T-helper 1 cell treated with Interleukin-12 subunit alpha and Interleukin-12 subunit beta and Interleukin-4 antibody, amounts not matched to agents 30 μg/mL and 1 μg/mL, for 36 hours (primary cell): ENCODE measurements around the gene KDM4D.

Source experiments
- H3K27ac Mint-ChIP-seq: one replicate; pipeline ENCODE4 v1.8.0; 2021; ENCODE audit warnings: mild to moderate bottlenecking, mixed read lengths
- H3K27me3 Mint-ChIP-seq: one replicate; pipeline ENCODE4 v1.8.0; 2021; ENCODE audit warnings: low read depth, mixed read lengths
- H3K36me3 Mint-ChIP-seq: one replicate; pipeline ENCODE4 v1.8.0; 2021; ENCODE audit warnings: low read depth, mixed read lengths
- H3K4me1 Mint-ChIP-seq: one replicate; pipeline ENCODE4 v1.8.0; 2021; ENCODE audit warnings: low read depth, mixed read lengths
- H3K4me3 Mint-ChIP-seq: one replicate; pipeline ENCODE4 v1.8.0; 2021; ENCODE audit warnings: mild to moderate bottlenecking, moderate library complexity, mixed read lengths
- H3K9me3 Mint-ChIP-seq: one replicate; pipeline ENCODE4 v1.8.0; 2021; ENCODE audit warnings: mixed read lengths

KDM4D gene

GRCh38 chr11:94938095-94939055 lies 35.1 kb upstream of the KDM4D start:
- H3K36me3 Mint-ChIP-seq = no peaks in the 10 kb centered on the region
- H3K4me1 Mint-ChIP-seq = peaks cover 15% of the 10 kb centered on the region
- no peak overlapping the region for H3K4me3 Mint-ChIP-seq
- peaks cover 4% of the 10 kb centered on the region for H3K27me3 Mint-ChIP-seq
- no peak overlapping the region for H3K27ac Mint-ChIP-seq
- H3K9me3 Mint-ChIP-seq = no peaks in the 10 kb centered on the region

- peaks cover 4% of the 10 kb centered on the region for H3K27me3 Mint-ChIP-seq
These were observed 34.2 kb upstream of the KDM4D start for GRCh38 chr11:94939346-94939745.

GRCh38 chr11:94941131-94941530 lies 32.4 kb upstream of the KDM4D start:
- Mint-ChIP-seq H3K4me3 (no peak overlapping the region), H3K27me3 (peaks cover 7% of the 10 kb centered on the region), H3K27ac (no peak overlapping the region), H3K4me1 (no peaks in the 10 kb centered on the region), H3K36me3 (no peaks in the 10 kb centered on the region), H3K9me3 (no peaks in the 10 kb centered on the region)

More at GRCh38 chr11:94939346-94939745, 34.2 kb upstream of the KDM4D start:
- H3K36me3 Mint-ChIP-seq = no peaks in the 10 kb centered on the region
- no peaks in the 10 kb centered on the region for H3K9me3 Mint-ChIP-seq
- H3K4me3 Mint-ChIP-seq = no peak overlapping the region
- no peak overlapping the region for H3K27ac Mint-ChIP-seq
- H3K4me1 Mint-ChIP-seq = peaks cover 7% of the 10 kb centered on the region

GRCh38 chr11:94946812-94947211 lies 26.7 kb upstream of the KDM4D start:
- Mint-ChIP-seq H3K27ac (no peak overlapping the region), H3K36me3 (no peaks in the 10 kb centered on the region), H3K4me1 (no peaks in the 10 kb centered on the region), H3K27me3 (peaks cover 8% of the 10 kb centered on the region), H3K4me3 (no peak overlapping the region), H3K9me3 (no peaks in the 10 kb centered on the region)

DNA sequence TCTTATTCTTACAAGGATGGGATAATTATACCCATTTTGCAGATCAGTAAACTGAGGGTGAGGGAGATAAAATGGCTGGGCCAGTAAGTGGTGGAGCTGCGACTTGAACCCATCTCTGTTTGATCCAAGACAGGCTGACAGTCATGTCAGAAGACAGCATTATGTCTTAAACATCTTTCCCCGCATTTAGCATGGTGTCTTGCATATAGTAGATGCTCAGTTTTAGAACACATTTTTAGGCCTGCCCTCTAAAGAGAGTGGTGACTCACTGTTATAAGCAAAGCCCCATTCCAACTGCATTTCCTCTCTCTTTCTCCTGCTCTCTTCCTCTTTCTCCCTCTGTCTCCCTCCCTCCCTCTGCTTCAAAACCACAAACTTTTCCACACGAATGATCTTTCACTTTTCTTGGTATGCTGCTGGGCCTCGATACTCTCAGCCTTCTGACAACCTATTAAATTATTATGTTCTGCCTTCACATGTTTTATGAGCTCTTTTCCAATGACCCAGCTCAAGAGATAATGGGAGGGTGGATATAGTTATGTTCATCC lies 25.4 kb upstream of the KDM4D start:
- Mint-ChIP-seq H3K27ac (no peak overlapping the region), H3K36me3 (no peaks in the 10 kb centered on the region), H3K4me3 (no peak overlapping the region), H3K4me1 (no peaks in the 10 kb centered on the region), H3K9me3 (no peaks in the 10 kb centered on the region), H3K27me3 (peaks cover 9% of the 10 kb centered on the region)

DNA sequence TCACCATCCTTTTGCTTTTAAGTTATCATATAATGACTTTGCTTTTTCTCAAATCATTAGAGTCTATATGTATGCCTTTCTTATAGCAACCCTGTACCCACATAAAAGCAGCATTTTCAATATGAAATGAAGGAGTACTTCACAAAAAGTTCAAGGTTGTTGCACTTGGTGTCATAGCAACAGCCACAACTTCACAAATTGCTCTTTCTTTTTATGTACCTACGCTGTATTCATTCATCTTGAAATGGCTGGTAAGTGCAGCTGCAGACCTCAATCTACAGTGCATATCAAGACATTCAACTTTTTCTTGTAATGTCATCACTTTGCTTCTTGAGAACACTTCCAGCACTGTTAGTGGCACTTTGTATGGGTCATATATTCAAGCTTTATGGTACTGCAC lies 18.8 kb upstream of the KDM4D start:
- Mint-ChIP-seq H3K9me3 (no peaks in the 10 kb centered on the region), H3K4me1 (no peaks in the 10 kb centered on the region), H3K27ac (no peak overlapping the region), H3K36me3 (no peaks in the 10 kb centered on the region), H3K4me3 (no peak overlapping the region), H3K27me3 (peaks cover 19% of the 10 kb centered on the region)

DNA sequence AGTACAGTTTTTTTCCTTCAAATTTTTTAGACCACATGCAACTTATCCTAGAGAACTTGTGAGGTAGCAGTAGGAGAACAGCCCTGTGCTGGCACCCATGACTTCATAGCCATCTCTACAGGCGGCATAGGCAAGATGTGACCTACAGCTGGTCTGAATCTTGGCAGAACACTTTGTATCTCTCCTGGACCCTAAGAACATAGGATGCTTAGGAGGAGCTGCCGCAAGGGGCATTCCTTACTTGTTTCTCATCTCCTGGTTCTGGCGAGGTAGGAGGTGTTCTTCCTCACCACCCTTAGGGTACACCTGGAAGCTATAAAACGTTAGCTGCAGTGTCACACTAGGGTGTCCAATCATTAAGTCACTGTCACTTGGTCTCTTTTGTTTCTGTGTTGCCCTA lies 16.5 kb upstream of the KDM4D start:
- Mint-ChIP-seq H3K9me3 (no peaks in the 10 kb centered on the region), H3K4me3 (no peak overlapping the region), H3K36me3 (peaks cover 6% of the 10 kb centered on the region), H3K27me3 (peaks cover 15% of the 10 kb centered on the region), H3K27ac (no peak overlapping the region), H3K4me1 (no peaks in the 10 kb centered on the region)

DNA sequence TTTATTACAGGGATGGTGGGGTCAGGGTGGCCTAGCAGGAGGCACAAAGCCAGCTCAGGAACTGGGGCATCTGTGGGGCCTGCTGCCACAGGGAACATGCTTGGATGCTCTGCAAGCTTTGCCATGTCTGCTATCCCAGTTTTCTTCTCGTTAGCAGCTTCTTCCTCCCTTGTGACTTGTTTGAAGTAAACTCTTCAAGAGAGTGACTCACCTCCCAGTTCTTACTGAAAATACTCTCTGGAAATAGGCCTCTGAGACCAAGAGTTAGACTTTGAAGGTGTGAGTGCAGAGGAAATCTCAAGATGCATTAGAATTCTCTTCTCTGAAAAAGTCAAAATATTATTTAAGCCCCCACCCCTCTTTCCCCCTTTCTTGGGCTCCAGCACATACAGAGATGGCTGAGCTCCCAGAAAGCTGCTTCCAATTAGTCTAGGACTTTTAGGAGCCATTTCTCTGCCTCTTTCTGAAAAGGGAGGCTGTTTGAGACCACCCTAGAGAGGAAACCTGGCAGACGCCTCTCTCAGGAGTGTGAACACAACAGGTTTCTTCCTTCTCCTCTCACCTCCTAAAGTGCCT lies 15.3 kb upstream of the KDM4D start:
- H3K27ac Mint-ChIP-seq = no peak overlapping the region

DNA sequence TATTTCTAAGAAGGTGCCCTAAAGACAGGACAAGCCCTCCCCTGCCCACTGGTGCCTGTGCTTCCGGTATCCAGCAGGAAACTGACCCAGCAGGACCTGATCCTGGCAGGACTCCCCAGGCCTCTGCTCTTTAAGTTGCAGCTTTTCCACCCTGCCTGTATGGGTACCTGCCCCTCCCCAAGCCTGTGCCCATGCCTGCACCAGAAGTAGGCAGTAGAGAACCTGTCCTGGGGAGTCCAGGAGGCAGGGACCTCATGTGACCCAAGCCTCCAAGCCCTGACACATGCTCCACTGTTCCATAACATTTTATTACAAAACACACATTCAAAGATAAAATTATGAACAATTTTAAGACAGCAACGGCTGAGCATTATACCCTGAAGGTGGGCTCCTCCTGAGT lies 14.3 kb upstream of the KDM4D start:
- Mint-ChIP-seq H3K4me1 (no peaks in the 10 kb centered on the region), H3K9me3 (no peaks in the 10 kb centered on the region), H3K4me3 (no peak overlapping the region), H3K36me3 (peaks cover 19% of the 10 kb centered on the region), H3K27ac (no peak overlapping the region), H3K27me3 (peaks cover 6% of the 10 kb centered on the region)

More for the DNA sequence above, 15.3 kb upstream of the KDM4D start:
- Mint-ChIP-seq H3K36me3 (peaks cover 14% of the 10 kb centered on the region), H3K9me3 (no peaks in the 10 kb centered on the region), H3K4me3 (no peak overlapping the region), H3K4me1 (no peaks in the 10 kb centered on the region), H3K27me3 (peaks cover 13% of the 10 kb centered on the region)

GRCh38 chr11:94960488-94960887 lies 13.0 kb upstream of the KDM4D start:
- Mint-ChIP-seq H3K36me3 (peaks cover 29% of the 10 kb centered on the region), H3K27ac (no peak overlapping the region), H3K27me3 (no peaks in the 10 kb centered on the region), H3K4me3 (no peak overlapping the region), H3K9me3 (no peaks in the 10 kb centered on the region), H3K4me1 (no peaks in the 10 kb centered on the region)

GRCh38 chr11:94961255-94961654 lies 12.3 kb upstream of the KDM4D start:
- H3K4me3 Mint-ChIP-seq = no peak overlapping the region
- no peaks in the 10 kb centered on the region for H3K27me3 Mint-ChIP-seq
- H3K36me3 Mint-ChIP-seq = peaks cover 36% of the 10 kb centered on the region
- H3K4me1 Mint-ChIP-seq = no peaks in the 10 kb centered on the region
- H3K9me3 Mint-ChIP-seq = no peaks in the 10 kb centered on the region
- no peak overlapping the region for H3K27ac Mint-ChIP-seq

- Mint-ChIP-seq H3K9me3 (no peaks in the 10 kb centered on the region), H3K27me3 (no peaks in the 10 kb centered on the region), H3K4me3 (no peak overlapping the region), H3K4me1 (peaks cover 5% of the 10 kb centered on the region), H3K36me3 (peaks cover 57% of the 10 kb centered on the region), H3K27ac (peak overlapping the region; percentile 11)
These were observed 8.6 kb upstream of the KDM4D start for GRCh38 chr11:94964934-94965333.

DNA sequence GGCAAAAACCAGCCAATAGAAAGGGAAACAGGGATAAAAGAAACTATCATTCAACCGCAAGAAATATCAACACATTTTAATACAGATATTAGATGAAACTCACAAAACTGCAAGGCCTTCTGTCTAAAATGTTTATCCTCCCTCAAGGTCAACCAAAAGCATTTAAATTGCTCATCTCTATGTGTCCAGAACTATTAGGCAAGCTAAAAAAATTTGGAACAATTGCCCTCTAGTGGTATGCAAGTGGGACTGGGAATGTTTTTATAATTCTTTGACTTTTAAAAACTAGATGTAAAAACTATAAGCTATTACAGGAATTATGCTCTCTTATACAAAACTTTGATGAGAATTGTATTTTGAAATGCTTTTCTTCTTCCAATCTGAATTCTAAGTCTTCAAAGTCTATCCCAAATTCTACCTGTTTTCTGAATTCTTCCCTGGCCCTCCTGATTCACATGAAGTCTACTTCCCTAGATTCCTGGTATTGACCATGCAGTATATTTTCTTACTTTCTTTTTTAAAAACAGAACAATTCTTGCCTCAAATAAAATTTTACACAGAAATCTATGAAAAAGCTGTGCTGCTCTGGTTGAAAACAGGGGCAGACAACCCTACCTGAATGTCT lies 5.1 kb upstream of the KDM4D start:
- Mint-ChIP-seq H3K36me3 (peaks cover 54% of the 10 kb centered on the region), H3K27ac (no peak overlapping the region), H3K4me1 (peaks cover 14% of the 10 kb centered on the region), H3K9me3 (no peaks in the 10 kb centered on the region), H3K4me3 (no peak overlapping the region), H3K27me3 (no peaks in the 10 kb centered on the region)

DNA sequence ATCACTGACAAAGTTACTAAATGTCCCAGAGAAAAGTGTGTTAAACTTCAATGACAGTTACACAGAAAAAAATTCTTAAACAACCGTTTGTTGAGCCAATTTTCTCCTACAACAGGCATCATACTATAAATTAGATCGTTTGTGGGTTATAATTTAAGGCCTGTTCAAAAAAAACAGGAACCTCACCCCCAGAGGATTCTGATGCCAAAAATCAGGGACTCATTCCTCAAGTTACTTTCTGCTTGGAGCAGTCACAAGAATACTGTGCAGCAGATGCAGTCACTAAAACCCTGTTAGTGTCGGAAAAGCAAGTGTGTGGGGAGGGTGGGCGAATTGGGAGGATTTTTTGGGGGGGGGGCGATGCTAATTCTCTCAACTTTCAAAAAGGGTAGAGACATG lies 810 bp upstream of the KDM4D start:
- Mint-ChIP-seq H3K27me3 (no peaks in the 10 kb centered on the region), H3K4me3 (peak overlapping the region; percentile 98), H3K27ac (peak overlapping the region; percentile 53), H3K4me1 (peaks cover 27% of the 10 kb centered on the region), H3K9me3 (peaks cover 6% of the 10 kb centered on the region), H3K36me3 (peaks cover 31% of the 10 kb centered on the region)
